ENCODE data around the gene LY6G6C. TPM values are rescaled to one million over a fixed set of nuclear protein-coding genes. Genes with fewer than 3 reads are reported as not detected.

The LY6G6C gene
- total and polyA plus RNA-seq, 2 of the 13 experiments (the other 11 are each of a cell fraction or from before 2014, with no cell fraction given): 0.15 TPM; not detected in 1

- TF ChIP-seq ZHX2 (IDR thresholded peaks at IDR 0.05; ENCODE audit: low read depth) (peak; percentile 11; the same call in 1 of the 2 replicates), ZHX2 (CRISPR knock-in tag; IDR thresholded peaks at IDR 0.05; ENCODE audit: borderline replicate concordance) (no peak), ZFY (CRISPR knock-in tag; IDR thresholded peaks at IDR 0.05) (peak; percentile 38; the same call in 1 of the 2 replicates), REXO4 (CRISPR knock-in tag; IDR thresholded peaks at IDR 0.05; ENCODE audit: borderline replicate concordance) (no peak), YY1 (IDR thresholded peaks at IDR 0.05; ENCODE audit: insufficient read depth, insufficient replicate concordance, low read depth, low read length) (no peak), TAF15 (IDR thresholded peaks at IDR 0.05; ENCODE audit: low read depth, low read length, poor library complexity, severe bottlenecking) (no peak), ZNF224 (CRISPR knock-in tag; IDR thresholded peaks at IDR 0.05) (0 out of 2 replicates have a peak, but pooled peaks have one; percentile 46), NFE2 (CRISPR knock-in tag; IDR thresholded peaks at IDR 0.05) (no peak), ZNF549 (CRISPR knock-in tag; IDR thresholded peaks at IDR 0.05) (no peak), HHEX (CRISPR knock-in tag; IDR thresholded peaks at IDR 0.05) (peak; percentile 86), ZNF33B (CRISPR knock-in tag; IDR thresholded peaks at IDR 0.05) (no peak; the same call in 1 of the 2 replicates), ZNF629 (CRISPR knock-in tag; conservative IDR thresholded peaks at IDR 0.05) (0 out of 2 replicates have a peak, but pooled peaks have one; percentile 46), ZC3H13 (CRISPR knock-in tag; IDR thresholded peaks at IDR 0.05) (no peak), ZNF652 (CRISPR knock-in tag; IDR thresholded peaks at IDR 0.05; ENCODE audit: borderline replicate concordance, low read depth) (peak; percentile 37; the same call in 1 of the 2 replicates)
- TF ChIP-seq, protein P1, sequence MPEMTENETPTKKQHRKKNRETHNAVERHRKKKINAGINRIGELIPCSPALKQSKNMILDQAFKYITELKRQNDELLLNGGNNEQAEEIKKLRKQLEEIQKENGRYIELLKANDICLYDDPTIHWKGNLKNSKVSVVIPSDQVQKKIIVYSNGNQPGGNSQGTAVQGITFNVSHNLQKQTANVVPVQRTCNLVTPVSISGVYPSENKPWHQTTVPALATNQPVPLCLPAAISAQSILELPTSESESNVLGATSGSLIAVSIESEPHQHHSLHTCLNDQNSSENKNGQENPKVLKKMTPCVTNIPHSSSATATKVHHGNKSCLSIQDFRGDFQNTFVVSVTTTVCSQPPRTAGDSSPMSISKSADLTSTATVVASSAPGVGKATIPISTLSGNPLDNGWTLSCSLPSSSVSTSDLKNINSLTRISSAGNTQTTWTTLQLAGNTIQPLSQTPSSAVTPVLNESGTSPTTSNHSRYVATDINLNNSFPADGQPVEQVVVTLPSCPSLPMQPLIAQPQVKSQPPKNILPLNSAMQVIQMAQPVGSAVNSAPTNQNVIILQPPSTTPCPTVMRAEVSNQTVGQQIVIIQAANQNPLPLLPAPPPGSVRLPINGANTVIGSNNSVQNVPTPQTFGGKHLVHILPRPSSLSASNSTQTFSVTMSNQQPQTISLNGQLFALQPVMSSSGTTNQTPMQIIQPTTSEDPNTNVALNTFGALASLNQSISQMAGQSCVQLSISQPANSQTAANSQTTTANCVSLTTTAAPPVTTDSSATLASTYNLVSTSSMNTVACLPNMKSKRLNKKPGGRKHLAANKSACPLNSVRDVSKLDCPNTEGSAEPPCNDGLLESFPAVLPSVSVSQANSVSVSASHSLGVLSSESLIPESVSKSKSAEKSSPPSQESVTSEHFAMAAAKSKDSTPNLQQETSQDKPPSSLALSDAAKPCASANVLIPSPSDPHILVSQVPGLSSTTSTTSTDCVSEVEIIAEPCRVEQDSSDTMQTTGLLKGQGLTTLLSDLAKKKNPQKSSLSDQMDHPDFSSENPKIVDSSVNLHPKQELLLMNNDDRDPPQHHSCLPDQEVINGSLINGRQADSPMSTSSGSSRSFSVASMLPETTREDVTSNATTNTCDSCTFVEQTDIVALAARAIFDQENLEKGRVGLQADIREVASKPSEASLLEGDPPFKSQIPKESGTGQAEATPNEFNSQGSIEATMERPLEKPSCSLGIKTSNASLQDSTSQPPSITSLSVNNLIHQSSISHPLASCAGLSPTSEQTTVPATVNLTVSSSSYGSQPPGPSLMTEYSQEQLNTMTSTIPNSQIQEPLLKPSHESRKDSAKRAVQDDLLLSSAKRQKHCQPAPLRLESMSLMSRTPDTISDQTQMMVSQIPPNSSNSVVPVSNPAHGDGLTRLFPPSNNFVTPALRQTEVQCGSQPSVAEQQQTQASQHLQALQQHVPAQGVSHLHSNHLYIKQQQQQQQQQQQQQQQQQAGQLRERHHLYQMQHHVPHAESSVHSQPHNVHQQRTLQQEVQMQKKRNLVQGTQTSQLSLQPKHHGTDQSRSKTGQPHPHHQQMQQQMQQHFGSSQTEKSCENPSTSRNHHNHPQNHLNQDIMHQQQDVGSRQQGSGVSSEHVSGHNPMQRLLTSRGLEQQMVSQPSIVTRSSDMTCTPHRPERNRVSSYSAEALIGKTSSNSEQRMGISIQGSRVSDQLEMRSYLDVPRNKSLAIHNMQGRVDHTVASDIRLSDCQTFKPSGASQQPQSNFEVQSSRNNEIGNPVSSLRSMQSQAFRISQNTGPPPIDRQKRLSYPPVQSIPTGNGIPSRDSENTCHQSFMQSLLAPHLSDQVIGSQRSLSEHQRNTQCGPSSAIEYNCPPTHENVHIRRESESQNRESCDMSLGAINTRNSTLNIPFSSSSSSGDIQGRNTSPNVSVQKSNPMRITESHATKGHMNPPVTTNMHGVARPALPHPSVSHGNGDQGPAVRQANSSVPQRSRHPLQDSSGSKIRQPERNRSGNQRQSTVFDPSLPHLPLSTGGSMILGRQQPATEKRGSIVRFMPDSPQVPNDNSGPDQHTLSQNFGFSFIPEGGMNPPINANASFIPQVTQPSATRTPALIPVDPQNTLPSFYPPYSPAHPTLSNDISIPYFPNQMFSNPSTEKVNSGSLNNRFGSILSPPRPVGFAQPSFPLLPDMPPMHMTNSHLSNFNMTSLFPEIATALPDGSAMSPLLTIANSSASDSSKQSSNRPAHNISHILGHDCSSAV (CRISPR knock-in tag; IDR thresholded peaks at IDR 0.05; ENCODE audit: borderline replicate concordance): no peak
Observed at GRCh38 chr6:31737991-31738979, 16.7 kb upstream of the LY6G6C start (continued).

All from HepG2 (cell line).